Caco-2 (cell line): ENCODE data around the gene CLEC4A. TPM values are rescaled to one million over a fixed set of nuclear protein-coding genes. Genes with fewer than 3 reads are reported as not detected.
"Not testable (repeated sequence)": the region's sequence is repeated elsewhere in the genome, so short reads cannot be mapped to it uniquely, and the experiment has no call there.

ENCODE experiments used
- BruUV-seq: library from RNA; stranded (reverse); fragments of 400-500 nt; replicated peaks from 2 replicates; lab custom pipeline; 2021; lab: Mats Ljungman, UMichigan
- CTCF ChIA-PET: fragments of 300-600 bp; sonication (Branson Sonifier 250); formaldehyde crosslinking; loops from one replicate; lab custom pipeline; 2022; ENCODE audit warnings: antibody characterized with exemption; lab: Charles Lee
- POLR2A ChIA-PET: fragments of 300-600 bp; sonication (Branson Sonifier 250); formaldehyde crosslinking; loops from one replicate; lab custom pipeline; 2022; ENCODE audit warnings: antibody characterized with exemption; lab: Charles Lee
- DNase-seq, 2 experiments: peaks; one replicate each; pipeline versions ENCODE4 v3.0.0 to v3.0.0-alpha.2; 2020 to 2022
- H3K27me3 ChIP-seq: replicated peaks from 2 replicates; pipeline ENCODE4 v1.6.0; 2011; ENCODE audit warnings: low read length; ENCODE audit not compliant: control insufficient read depth, insufficient read depth
- H3K36me3 ChIP-seq: 2 replicates; pipeline ENCODE4 v1.5.1; 2011; ENCODE audit warnings: low read length; ENCODE audit not compliant: control insufficient read depth, insufficient read depth
- H3K4me1 ChIP-seq: fragments of 250-450 bp; sonication (Bioruptor Pico); 2 replicates; pipeline ENCODE4 v1.5.1; 2020; ENCODE audit warnings: mild to moderate bottlenecking
- H3K4me3 ChIP-seq: 2 replicates; pipeline ENCODE4 v1.5.1; 2011; ENCODE audit warnings: low read depth, mild to moderate bottlenecking, control low read depth, low read length
- H3K9me3 ChIP-seq: fragments of 250-450 bp; sonication (Bioruptor Pico); 2 replicates; pipeline ENCODE4 v1.5.1; 2020; ENCODE audit warnings: mild to moderate bottlenecking, moderate library complexity
- H3K27ac Mint-ChIP-seq: one replicate; pipeline ENCODE4 v1.8.0; 2022; ENCODE audit warnings: mixed read lengths; ENCODE audit not compliant: unreplicated experiment
- H3K27me3 Mint-ChIP-seq: one replicate; pipeline ENCODE4 v1.8.0; 2022; ENCODE audit warnings: mixed read lengths; ENCODE audit not compliant: insufficient read depth, unreplicated experiment
- H3K36me3 Mint-ChIP-seq: one replicate; pipeline ENCODE4 v1.8.0; 2022; ENCODE audit warnings: mild to moderate bottlenecking, mixed read lengths; ENCODE audit not compliant: insufficient read depth, unreplicated experiment
- H3K4me1 Mint-ChIP-seq: one replicate; pipeline ENCODE4 v1.8.0; 2022; ENCODE audit warnings: low read depth, mixed read lengths; ENCODE audit not compliant: unreplicated experiment
- H3K4me3 Mint-ChIP-seq: one replicate; pipeline ENCODE4 v1.8.0; 2022; ENCODE audit warnings: mild to moderate bottlenecking, moderate library complexity, mixed read lengths; ENCODE audit not compliant: unreplicated experiment
- H3K9me3 Mint-ChIP-seq: one replicate; pipeline ENCODE4 v1.8.0; 2022; ENCODE audit warnings: mixed read lengths; ENCODE audit not compliant: unreplicated experiment
- intact Hi-C: fragments of 100-400 bp; cut with micrococcal nuclease; formaldehyde crosslinking; loops from one replicate; pipeline ENCODE4 v1.10.0; 2022; ENCODE audit not compliant: unreplicated experiment
- total RNA-seq: library from RNA; stranded (reverse); gene quantifications from 2 replicates; pipeline ENCODE4 v1.2.3, GENCODE V29; 2022
- TF ChIP-seq, protein P1 (sequence below), 2 experiments: fragments of 200-600 bp in 1 of 2; IDR thresholded peaks; 1 replicate in 1 of 2; 2 replicates in 1 of 2; pipeline versions ENCODE4 v1.5.1 to v1.8.0; 2011 to 2022; ENCODE audit warnings: antibody characterized with exemption in 1 of 2, control low read depth in 1 of 2, inconsistent platforms in 1 of 2, low read depth in 1 of 2, low read length in 1 of 2, mild to moderate bottlenecking in 1 of 2, moderate library complexity in 1 of 2; ENCODE audit not compliant: insufficient read depth in 1 of 2, severe bottlenecking in 1 of 2, unreplicated experiment in 1 of 2

The CLEC4A gene
- total RNA-seq, 1 experiment from 2014 or later: 0.70 TPM

DNA sequence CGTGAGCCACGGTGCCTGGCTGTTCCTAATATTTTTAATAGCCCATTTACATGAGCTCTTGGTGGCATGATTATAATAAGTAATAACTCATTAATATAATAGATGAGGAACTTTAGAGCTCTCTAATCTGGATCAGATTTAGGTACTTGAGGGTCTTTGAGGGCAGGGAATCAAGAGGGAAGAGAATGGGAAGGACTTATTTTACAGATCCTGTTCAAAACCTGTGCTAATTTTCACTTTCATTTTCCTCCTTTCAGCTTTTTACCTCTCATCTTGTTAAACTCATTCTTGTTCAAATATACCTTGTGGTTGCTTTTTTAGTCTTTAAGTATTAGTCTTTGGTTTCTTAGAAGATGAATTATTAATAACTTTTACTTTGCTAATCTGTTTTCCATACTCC lies 35.8 kb upstream of the CLEC4A start:
- Mint-ChIP-seq H3K4me3 (no peak overlapping the region), H3K27me3 (no peaks in the 10 kb centered on the region), H3K4me1 (no peaks in the 10 kb centered on the region), H3K27ac (no peak overlapping the region), H3K9me3 (no peaks in the 10 kb centered on the region), H3K36me3 (peaks cover 28% of the 10 kb centered on the region)
- Histone ChIP-seq H3K36me3 (no peaks in the 10 kb centered on the region), H3K4me1 (no peaks in the 10 kb centered on the region), H3K27me3 (no peaks in the 10 kb centered on the region), H3K9me3 (no peaks in the 10 kb centered on the region), H3K4me3 (no peak overlapping the region)
- DNase-seq: no peak
- TF ChIP-seq, protein P1, sequence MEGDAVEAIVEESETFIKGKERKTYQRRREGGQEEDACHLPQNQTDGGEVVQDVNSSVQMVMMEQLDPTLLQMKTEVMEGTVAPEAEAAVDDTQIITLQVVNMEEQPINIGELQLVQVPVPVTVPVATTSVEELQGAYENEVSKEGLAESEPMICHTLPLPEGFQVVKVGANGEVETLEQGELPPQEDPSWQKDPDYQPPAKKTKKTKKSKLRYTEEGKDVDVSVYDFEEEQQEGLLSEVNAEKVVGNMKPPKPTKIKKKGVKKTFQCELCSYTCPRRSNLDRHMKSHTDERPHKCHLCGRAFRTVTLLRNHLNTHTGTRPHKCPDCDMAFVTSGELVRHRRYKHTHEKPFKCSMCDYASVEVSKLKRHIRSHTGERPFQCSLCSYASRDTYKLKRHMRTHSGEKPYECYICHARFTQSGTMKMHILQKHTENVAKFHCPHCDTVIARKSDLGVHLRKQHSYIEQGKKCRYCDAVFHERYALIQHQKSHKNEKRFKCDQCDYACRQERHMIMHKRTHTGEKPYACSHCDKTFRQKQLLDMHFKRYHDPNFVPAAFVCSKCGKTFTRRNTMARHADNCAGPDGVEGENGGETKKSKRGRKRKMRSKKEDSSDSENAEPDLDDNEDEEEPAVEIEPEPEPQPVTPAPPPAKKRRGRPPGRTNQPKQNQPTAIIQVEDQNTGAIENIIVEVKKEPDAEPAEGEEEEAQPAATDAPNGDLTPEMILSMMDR (IDR thresholded peaks at IDR 0.05; ENCODE audit: insufficient read depth in 1 of 2, low read depth in 1 of 2, low read length in 1 of 2, severe bottlenecking in 1 of 2, unreplicated experiment in 1 of 2): no peak
- ChIA-PET POLR2A (no interaction called here), CTCF (no interaction called here)
- intact Hi-C loops: no loop called here
- BruUV-seq: no TSS peak

DNA sequence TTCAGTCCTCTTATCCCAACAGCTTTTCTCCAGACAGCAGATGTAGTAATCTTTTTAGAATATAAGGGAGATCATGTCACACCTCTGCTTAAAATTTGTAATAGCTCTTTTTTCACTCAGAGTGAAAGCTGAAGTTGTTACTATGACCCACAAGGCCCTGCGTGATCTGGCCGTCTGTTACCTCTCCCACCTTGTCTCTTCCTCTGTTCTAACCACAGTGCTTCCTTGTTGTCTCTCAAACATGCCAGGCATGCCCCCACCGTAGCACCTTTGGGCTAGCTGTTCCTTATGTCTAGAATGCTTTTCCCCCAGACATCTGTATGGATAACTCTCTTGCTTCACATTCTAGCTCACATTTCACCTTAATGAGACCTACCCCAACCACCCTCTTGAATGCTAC lies 34.8 kb upstream of the CLEC4A start:
- DNase-seq: no peak
- no peaks in the 10 kb centered on the region for H3K9me3 Mint-ChIP-seq
- peaks cover 35% of the 10 kb centered on the region for H3K36me3 Mint-ChIP-seq
- H3K27me3 Mint-ChIP-seq: no peaks in the 10 kb centered on the region
- Histone ChIP-seq H3K9me3 (no peaks in the 10 kb centered on the region), H3K36me3 (no peaks in the 10 kb centered on the region; the same call in 1 of the 2 replicates), H3K4me3 (no peak overlapping the region), H3K27me3 (no peaks in the 10 kb centered on the region), H3K4me1 (no peaks in the 10 kb centered on the region)
- TF ChIP-seq, protein P1 (IDR thresholded peaks at IDR 0.05; ENCODE audit: insufficient read depth in 1 of 2, low read depth in 1 of 2, low read length in 1 of 2, severe bottlenecking in 1 of 2, unreplicated experiment in 1 of 2): no peak
- intact Hi-C loops: no loop called here
- no peak overlapping the region for H3K4me3 Mint-ChIP-seq
- CTCF ChIA-PET: no interaction called here
- POLR2A ChIA-PET: no interaction called here
- BruUV-seq: no TSS peak
- no peak overlapping the region for H3K27ac Mint-ChIP-seq
- H3K4me1 Mint-ChIP-seq: no peaks in the 10 kb centered on the region

- H3K27ac Mint-ChIP-seq, POLR2A ChIA-PET, H3K4me1 ChIP-seq, H3K27me3 Mint-ChIP-seq, DNase-seq, H3K4me3 ChIP-seq, CTCF ChIA-PET, H3K27me3 ChIP-seq, H3K9me3 Mint-ChIP-seq, BruUV-seq, H3K4me3 Mint-ChIP-seq, H3K36me3 ChIP-seq, H3K4me1 Mint-ChIP-seq, intact Hi-C loops, H3K9me3 ChIP-seq: not testable (repeated sequence)
- H3K36me3 Mint-ChIP-seq: peaks cover 39% of the 10 kb centered on the region
These were observed 34.1 kb upstream of the CLEC4A start for GRCh38 chr12:8089277-8089676.

DNA sequence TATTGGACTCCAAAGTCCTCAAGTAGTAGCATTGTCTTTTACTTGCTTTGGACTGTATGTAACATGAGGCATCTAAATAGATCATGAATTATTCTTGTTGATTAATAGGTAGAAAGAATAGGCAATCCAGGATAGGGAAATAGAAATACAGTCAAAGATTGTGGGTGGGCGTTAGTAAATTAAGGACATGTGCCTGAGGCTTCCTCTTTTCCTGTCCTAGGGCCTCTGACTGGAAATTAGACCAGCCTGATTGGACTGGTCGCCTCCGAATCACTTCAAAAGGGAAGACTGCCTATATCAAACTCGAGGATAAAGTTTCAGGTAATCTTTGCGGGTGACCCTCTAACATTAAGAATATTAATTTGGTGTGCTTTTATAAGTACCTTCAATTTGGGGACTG lies 33.7 kb upstream of the CLEC4A start:
- intact Hi-C loops: no loop called here
- Mint-ChIP-seq H3K9me3 (no peaks in the 10 kb centered on the region), H3K36me3 (peaks cover 44% of the 10 kb centered on the region), H3K27ac (no peak overlapping the region), H3K27me3 (no peaks in the 10 kb centered on the region), H3K4me3 (no peak overlapping the region), H3K4me1 (no peaks in the 10 kb centered on the region)
- no peak for DNase-seq
- ChIA-PET CTCF (no interaction called here), POLR2A (no interaction called here)
- Histone ChIP-seq H3K4me3 (no peak overlapping the region), H3K9me3 (no peaks in the 10 kb centered on the region), H3K4me1 (no peaks in the 10 kb centered on the region), H3K27me3 (no peaks in the 10 kb centered on the region), H3K36me3 (no peaks in the 10 kb centered on the region; the same call in 1 of the 2 replicates)
- TF ChIP-seq, protein P1 (IDR thresholded peaks at IDR 0.05; ENCODE audit: insufficient read depth in 1 of 2, low read depth in 1 of 2, low read length in 1 of 2, severe bottlenecking in 1 of 2, unreplicated experiment in 1 of 2): no peak
- BruUV-seq: no TSS peak
